22Rv1 (cell line): ENCODE measurements around the gene CYB561A3.

Experiments
- ZFX ChIP-seq: fragments of 450-650 bp; IDR thresholded peaks from 2 replicates; pipeline ENCODE4 v1.6.1; 2017; ENCODE audit warnings: antibody characterized with exemption, borderline replicate concordance
- TF ChIP-seq, protein P1 (sequence below): fragments of 450-650 bp; IDR thresholded peaks from 2 replicates; pipeline ENCODE4 v1.5.1; 2017; ENCODE audit warnings: mild to moderate bottlenecking

DNA sequence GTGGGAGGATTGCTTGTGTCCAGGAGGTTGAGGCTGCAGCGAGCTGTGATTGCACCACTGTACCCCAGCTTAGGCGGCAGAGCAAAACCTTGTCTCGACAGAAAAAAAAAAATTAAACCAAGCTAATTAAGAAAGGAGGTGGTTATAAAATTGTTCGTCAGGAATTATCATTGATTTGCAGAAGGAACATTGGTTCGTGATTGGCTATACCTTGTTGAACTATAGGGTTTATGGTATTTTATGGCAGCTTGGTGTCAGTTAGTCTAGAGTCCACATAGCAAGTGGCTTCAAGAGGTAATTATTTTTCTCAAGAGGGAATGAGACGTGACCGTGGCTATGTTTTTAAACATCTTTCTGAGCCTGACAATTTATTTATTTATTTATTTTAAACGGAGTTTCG lies 19.2 kb upstream of the CYB561A3 start:
- TF ChIP-seq, protein P1, sequence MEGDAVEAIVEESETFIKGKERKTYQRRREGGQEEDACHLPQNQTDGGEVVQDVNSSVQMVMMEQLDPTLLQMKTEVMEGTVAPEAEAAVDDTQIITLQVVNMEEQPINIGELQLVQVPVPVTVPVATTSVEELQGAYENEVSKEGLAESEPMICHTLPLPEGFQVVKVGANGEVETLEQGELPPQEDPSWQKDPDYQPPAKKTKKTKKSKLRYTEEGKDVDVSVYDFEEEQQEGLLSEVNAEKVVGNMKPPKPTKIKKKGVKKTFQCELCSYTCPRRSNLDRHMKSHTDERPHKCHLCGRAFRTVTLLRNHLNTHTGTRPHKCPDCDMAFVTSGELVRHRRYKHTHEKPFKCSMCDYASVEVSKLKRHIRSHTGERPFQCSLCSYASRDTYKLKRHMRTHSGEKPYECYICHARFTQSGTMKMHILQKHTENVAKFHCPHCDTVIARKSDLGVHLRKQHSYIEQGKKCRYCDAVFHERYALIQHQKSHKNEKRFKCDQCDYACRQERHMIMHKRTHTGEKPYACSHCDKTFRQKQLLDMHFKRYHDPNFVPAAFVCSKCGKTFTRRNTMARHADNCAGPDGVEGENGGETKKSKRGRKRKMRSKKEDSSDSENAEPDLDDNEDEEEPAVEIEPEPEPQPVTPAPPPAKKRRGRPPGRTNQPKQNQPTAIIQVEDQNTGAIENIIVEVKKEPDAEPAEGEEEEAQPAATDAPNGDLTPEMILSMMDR: no peak
- TF ChIP-seq ZFX: no peak
